GM21381 (cell line): ENCODE data around the gene SALL3.

Source experiments
- ATAC-seq: cut with Tn5 transposase; IDR thresholded peaks from one replicate; pipeline ENCODE4 v1.9.1; 2021; ENCODE audit warnings: mild to moderate bottlenecking, moderate library complexity; ENCODE audit not compliant: unreplicated experiment

The SALL3 gene

GRCh38 chr18:79000997-79001396, 21.4 kb downstream of the SALL3 start:
- ATAC-seq, result no peak

GRCh38 chr18:79005653-79006052, 26.0 kb downstream of the SALL3 start:
- ATAC-seq, result no peak

DNA sequence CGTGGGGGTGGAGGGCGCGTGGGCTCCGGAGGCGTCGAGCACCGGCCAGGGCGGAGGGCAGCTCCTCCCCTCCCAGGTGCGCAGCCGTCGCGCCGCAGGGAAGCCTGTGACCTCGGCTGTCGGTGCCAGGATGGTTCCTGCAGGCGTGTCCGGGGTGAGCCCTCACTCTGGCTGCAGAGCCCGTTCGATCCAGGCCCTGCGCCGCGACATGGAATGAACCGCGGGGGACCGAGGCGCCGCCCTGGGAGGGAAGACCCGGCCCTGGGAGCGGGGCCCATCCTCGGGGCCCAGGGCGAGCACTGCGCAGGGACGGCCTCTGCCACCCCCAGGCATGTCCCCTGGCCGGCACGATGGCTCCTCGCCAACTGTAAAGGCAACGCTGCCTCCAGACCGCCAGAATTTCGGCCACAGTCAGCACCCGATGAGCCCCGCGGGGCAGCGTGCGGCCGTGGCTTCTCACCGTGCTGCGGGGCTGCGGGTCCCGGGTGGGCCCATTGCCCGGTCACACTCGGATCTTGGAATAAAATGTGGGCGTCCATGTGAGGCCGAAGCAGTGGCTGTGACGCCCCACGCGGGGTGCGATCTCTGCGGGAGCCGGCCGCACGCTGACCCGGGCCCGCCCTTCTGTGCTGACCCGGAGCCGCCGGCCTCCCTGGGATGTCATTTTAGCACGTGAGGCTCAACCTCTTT, 26.6 kb downstream of the SALL3 start:
- ATAC-seq, result no peak

- no peak for ATAC-seq
These were observed 27.8 kb downstream of the SALL3 start for GRCh38 chr18:79007440-79007839.

GRCh38 chr18:79008356-79008940, 28.8 kb downstream of the SALL3 start:
- no peak for ATAC-seq

GRCh38 chr18:79010802-79011201, 31.2 kb downstream of the SALL3 start:
- no peak for ATAC-seq

- no peak for ATAC-seq
These were observed 31.8 kb downstream of the SALL3 start for GRCh38 chr18:79011300-79011870.

GRCh38 chr18:79013869-79014268, 34.3 kb downstream of the SALL3 start:
- ATAC-seq, result no peak

DNA sequence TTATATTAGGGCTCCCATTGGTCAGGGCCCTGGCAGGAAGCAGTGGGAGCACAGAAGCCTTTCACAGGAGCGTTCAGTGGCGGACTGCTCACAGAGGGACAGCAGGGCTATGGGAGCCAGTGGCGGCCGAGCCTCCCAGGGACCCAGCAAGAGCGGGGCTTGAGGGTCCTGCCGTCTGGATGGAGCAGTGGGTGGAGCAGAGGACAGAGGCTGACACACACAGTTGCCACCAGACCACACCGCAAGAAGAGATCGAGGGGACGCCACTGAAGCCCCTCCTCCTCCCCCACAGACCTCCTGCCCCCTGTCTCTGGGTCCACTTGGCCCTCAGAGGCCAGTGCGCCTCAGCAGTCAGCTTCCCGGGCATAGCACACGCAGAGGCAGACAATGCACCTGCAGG, 39.3 kb downstream of the SALL3 start:
- no peak for ATAC-seq

DNA sequence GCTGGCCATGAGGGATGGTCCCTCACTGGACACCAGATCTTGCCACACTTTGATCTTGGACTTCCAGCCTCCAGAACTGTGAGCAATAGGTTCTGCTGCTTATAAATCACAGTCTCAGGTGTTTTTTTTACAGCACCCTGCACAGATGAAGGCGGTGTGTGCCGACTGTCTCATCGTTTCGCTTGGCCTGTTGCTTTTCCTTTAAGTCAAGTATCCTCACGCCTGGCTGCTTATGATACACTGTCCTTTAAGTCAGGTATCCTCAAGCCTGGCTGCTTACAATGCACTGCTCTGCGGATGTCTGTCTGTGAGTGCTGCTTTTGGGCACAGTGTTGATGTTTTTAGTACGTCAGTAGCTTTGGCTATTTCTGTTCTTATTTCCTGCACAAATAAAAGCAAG, 40.3 kb downstream of the SALL3 start:
- no peak for ATAC-seq

GRCh38 chr18:79022603-79023002, 43.0 kb downstream of the SALL3 start:
- no peak for ATAC-seq

DNA sequence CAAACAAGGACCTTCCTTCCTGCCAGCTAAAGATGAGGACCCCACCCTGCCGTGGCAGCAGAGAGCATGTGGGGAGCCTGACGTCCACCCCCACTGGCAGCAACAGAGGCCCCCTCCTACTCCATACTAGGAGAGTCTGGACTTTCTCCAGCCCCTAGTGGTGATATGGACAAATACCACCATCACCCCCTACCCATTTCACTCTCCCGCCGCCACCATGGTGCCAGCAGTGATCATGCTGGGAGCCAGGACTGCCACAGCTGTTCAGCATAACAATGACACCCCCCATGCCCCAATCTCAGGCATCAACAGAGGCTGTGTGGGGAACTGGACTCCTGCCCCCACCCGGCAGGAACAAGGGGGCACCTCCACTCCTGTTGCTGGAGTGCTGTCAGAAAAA, 46.9 kb downstream of the SALL3 start:
- ATAC-seq, result no peak

DNA sequence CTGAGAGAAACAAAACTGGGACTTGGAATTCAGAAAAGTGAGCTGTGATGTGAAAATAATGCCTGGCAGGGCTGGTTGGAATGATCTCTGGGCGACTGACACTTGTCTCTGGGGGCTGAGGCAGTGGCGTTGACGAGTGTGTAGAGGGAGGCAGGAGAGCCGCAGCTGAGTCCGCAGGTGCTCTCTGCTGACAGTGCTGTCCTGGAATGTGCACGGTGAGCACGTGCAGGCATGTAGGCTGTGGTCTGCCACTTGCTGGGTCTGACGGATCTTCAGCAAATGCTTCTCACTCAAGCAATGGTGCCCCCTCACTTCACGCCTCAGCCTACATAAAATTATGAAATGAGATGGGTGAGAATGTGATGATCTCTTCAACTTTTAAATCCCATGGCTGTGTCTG, 51.1 kb downstream of the SALL3 start:
- ATAC-seq, result no peak

GRCh38 chr18:79042276-79042675, 62.7 kb downstream of the SALL3 start:
- no peak for ATAC-seq

DNA sequence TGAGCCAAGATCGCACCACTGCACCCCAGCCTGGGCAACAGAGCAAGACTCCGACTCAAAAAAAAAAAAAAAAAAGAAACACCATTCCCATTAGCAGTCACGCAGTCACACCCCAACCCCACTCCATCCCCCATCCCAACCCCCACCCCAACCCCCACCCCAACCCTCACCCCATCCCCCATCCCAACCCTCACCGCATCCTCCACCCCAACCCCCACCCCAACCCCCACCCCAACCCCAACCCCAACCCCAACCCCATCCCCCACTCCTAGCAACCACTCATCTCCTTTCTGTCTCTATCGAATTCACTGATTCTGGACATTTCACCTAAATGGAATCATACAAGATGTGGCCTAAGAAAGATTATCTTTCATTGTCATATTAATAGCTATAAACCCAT, 63.7 kb downstream of the SALL3 start:
- ATAC-seq, result no peak

DNA sequence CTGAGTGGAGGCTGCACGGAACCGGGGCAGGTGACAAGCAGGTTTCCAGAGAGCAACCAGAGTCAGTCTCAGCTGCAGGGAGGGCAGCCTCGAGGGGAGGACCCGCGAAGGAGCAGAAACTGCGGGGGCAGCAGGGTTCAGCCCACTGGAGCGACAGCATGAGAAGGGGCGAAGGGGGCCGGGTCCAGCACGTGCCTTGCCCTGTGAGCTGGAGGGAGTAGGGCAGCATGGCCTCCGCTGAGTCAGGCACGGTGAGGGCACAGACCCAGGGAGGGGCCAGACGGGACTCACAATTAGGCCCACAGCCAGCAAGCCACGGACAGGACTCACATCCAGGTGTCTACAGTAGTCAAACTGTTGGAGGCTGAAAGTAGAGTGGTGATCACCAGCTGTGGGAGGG, 66.9 kb downstream of the SALL3 start:
- no peak for ATAC-seq

GRCh38 chr18:79047556-79048244, 68.1 kb downstream of the SALL3 start:
- no peak for ATAC-seq

GRCh38 chr18:79048245-79048632, 68.6 kb downstream of the SALL3 start:
- ATAC-seq, result no peak

GRCh38 chr18:79049506-79049905, 69.9 kb downstream of the SALL3 start:
- ATAC-seq, result no peak
